C4-2B (cell line): ENCODE measurements around the gene TAAR9.
"Not testable (repeated sequence)": the region's sequence is repeated elsewhere in the genome, so short reads cannot be mapped to it uniquely, and the experiment has no call there.

ENCODE experiments used
- CTCF ChIP-seq: fragments of 450-650 bp; conservative IDR thresholded peaks from 2 replicates; pipeline ENCODE4 v1.5.1; 2017; ENCODE audit warnings: mild to moderate bottlenecking
- ZFX ChIP-seq: fragments of 450-650 bp; IDR thresholded peaks from 2 replicates; pipeline ENCODE4 v1.6.1; 2017

- not testable (repeated sequence) for TF ChIP-seq CTCF, ZFX
Measured at GRCh38 chr6:132560087-132560486, 22.0 kb downstream of the TAAR9 start.
